ENCODE measurements around the gene VPS16.

VPS16 gene

DNA sequence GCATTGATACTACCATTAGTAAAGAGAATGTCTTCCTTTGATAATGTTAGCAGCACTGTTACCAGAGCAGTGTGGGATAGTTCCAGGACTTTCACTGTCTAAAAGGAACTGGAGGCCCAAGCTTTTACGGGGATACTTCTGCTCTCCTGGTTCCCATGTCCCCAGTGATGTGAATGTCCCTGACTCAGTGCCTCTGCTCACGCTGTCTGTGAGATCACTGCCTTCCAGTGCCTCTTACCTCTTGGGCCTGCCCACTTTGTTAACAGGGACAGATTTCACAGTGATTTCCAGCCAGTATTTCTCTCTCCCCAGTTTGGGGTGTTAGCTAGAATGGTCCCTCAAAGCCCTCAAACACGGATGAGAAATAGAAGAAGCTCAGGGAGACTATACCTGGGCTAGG, 47.2 kb downstream of the VPS16 start:
- TF ChIP-seq ZNF391 (tag by site-specific recombination; IDR thresholded peaks at IDR 0.05; ENCODE audit: borderline replicate concordance, low read depth) (no peak), SP2 (tag by site-specific recombination; IDR thresholded peaks at IDR 0.05) (no peak), GLIS1 (tag by site-specific recombination; IDR thresholded peaks at IDR 0.05) (no peak), ZNF837 (tag by site-specific recombination; IDR thresholded peaks at IDR 0.05) (no peak), ZNF791 (tag by site-specific recombination; IDR thresholded peaks at IDR 0.05) (no peak), ZNF341 (tag by site-specific recombination; IDR thresholded peaks at IDR 0.05; ENCODE audit: low read depth) (no peak), ZNF324 (tag by site-specific recombination; IDR thresholded peaks at IDR 0.05) (no peak)
- TF ChIP-seq, protein P1, sequence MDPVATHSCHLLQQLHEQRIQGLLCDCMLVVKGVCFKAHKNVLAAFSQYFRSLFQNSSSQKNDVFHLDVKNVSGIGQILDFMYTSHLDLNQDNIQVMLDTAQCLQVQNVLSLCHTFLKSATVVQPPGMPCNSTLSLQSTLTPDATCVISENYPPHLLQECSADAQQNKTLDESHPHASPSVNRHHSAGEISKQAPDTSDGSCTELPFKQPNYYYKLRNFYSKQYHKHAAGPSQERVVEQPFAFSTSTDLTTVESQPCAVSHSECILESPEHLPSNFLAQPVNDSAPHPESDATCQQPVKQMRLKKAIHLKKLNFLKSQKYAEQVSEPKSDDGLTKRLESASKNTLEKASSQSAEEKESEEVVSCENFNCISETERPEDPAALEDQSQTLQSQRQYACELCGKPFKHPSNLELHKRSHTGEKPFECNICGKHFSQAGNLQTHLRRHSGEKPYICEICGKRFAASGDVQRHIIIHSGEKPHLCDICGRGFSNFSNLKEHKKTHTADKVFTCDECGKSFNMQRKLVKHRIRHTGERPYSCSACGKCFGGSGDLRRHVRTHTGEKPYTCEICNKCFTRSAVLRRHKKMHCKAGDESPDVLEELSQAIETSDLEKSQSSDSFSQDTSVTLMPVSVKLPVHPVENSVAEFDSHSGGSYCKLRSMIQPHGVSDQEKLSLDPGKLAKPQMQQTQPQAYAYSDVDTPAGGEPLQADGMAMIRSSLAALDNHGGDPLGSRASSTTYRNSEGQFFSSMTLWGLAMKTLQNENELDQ (tag by site-specific recombination; IDR thresholded peaks at IDR 0.05; ENCODE audit: low read depth), result no peak
- TF ChIP-seq, protein P2, sequence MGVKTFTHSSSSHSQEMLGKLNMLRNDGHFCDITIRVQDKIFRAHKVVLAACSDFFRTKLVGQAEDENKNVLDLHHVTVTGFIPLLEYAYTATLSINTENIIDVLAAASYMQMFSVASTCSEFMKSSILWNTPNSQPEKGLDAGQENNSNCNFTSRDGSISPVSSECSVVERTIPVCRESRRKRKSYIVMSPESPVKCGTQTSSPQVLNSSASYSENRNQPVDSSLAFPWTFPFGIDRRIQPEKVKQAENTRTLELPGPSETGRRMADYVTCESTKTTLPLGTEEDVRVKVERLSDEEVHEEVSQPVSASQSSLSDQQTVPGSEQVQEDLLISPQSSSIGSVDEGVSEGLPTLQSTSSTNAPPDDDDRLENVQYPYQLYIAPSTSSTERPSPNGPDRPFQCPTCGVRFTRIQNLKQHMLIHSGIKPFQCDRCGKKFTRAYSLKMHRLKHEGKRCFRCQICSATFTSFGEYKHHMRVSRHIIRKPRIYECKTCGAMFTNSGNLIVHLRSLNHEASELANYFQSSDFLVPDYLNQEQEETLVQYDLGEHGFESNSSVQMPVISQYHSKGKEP (tag by site-specific recombination; IDR thresholded peaks at IDR 0.05), result no peak
- TF ChIP-seq, protein P3, sequence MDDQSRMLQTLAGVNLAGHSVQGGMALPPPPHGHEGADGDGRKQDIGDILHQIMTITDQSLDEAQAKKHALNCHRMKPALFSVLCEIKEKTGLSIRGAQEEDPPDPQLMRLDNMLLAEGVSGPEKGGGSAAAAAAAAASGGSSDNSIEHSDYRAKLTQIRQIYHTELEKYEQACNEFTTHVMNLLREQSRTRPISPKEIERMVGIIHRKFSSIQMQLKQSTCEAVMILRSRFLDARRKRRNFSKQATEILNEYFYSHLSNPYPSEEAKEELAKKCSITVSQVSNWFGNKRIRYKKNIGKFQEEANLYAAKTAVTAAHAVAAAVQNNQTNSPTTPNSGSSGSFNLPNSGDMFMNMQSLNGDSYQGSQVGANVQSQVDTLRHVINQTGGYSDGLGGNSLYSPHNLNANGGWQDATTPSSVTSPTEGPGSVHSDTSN (CRISPR knock-in tag; IDR thresholded peaks at IDR 0.05), result no peak
- Histone ChIP-seq H3K9me3 (ENCODE audit: control insufficient read depth, insufficient read depth, low read depth, low read length) (no peaks in the 10 kb centered on the region), H3K4me3 (ENCODE audit: low read depth, low read length) (no peak overlapping the region), H3K36me3 (ENCODE audit: control insufficient read depth in 2 of 2, insufficient read depth in 1 of 2, low read length in 2 of 2) (peaks cover 0 to 1% of the 10 kb centered on the region in 2 experiments; a peak in 1 of 3 replicates), H3K27ac (ENCODE audit: extremely low read depth, low read depth, low read length) (no peak overlapping the region), H3K4me1 (ENCODE audit: control insufficient read depth, insufficient read depth, low read length) (peaks cover 21% of the 10 kb centered on the region)
- CTCF ChIA-PET, result interaction anchor here (0.5 kb wide), 1 partner anchor 154 kb away, joined by 3 read pairs; no protein-coding TSS in a partner anchor
- POLR2A ChIA-PET, result no interaction called here

DNA sequence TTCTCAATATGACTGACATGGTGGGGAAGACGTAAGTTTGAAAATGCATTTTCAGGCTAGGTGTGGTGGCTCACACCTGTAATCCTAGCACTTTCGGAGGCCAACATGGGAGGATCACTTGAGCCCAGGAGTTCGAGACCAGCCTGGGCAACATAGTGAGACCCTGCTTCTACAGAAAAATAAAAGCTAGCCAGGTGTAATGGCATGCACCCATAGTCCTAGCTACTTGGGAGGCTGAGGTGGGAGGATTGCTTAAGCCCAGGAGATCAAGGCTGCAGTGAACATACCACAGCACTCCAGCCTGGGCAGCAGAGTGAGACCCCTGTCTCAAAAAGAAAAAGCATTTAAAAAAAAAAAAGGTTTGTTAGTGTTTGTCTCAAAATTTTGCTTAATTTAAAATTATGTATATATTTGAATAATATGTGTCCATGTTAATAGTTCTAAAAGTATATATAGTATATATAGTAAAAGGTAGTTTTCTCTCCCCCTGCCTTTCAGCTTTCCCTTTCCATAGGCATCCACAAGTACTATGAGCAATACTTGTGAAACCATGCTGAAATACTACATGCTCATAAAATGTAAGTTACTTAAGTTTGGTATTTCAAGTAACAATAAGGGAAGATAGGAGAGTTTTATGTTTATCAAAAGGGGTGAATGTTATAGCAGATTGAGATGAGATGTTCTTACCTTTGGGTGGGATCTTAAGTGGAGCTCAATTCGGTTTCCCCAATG, 47.8 kb downstream of the VPS16 start:
- POLR2A ChIA-PET, result no interaction called here
- H3K4me3 ChIP-seq (ENCODE audit: low read depth, low read length), result no peak overlapping the region
- no peaks in the 10 kb centered on the region; a peak in 1 of 3 replicates for H3K36me3 ChIP-seq (ENCODE audit: control insufficient read depth in 2 of 2, insufficient read depth in 1 of 2, low read length in 2 of 2)
- TF ChIP-seq ZNF121 (tag by site-specific recombination; IDR thresholded peaks at IDR 0.05) (peak; percentile 98), MZF1 (tag by site-specific recombination; IDR thresholded peaks at IDR 0.05; ENCODE audit: borderline replicate concordance) (no peak), ZNF426 (tag by site-specific recombination; IDR thresholded peaks at IDR 0.05) (no peak), ZNF221 (tag by site-specific recombination; IDR thresholded peaks at IDR 0.05; ENCODE audit: borderline replicate concordance) (no peak), ZNF132 (tag by site-specific recombination; IDR thresholded peaks at IDR 0.05; ENCODE audit: borderline replicate concordance) (no peak), ZNF529 (tag by site-specific recombination; IDR thresholded peaks at IDR 0.05; ENCODE audit: insufficient replicate concordance) (no peak), PRDM1 (tag by site-specific recombination; IDR thresholded peaks at IDR 0.05) (peak; percentile 32; the same call in 1 of the 2 replicates)
- TF ChIP-seq, protein P4, sequence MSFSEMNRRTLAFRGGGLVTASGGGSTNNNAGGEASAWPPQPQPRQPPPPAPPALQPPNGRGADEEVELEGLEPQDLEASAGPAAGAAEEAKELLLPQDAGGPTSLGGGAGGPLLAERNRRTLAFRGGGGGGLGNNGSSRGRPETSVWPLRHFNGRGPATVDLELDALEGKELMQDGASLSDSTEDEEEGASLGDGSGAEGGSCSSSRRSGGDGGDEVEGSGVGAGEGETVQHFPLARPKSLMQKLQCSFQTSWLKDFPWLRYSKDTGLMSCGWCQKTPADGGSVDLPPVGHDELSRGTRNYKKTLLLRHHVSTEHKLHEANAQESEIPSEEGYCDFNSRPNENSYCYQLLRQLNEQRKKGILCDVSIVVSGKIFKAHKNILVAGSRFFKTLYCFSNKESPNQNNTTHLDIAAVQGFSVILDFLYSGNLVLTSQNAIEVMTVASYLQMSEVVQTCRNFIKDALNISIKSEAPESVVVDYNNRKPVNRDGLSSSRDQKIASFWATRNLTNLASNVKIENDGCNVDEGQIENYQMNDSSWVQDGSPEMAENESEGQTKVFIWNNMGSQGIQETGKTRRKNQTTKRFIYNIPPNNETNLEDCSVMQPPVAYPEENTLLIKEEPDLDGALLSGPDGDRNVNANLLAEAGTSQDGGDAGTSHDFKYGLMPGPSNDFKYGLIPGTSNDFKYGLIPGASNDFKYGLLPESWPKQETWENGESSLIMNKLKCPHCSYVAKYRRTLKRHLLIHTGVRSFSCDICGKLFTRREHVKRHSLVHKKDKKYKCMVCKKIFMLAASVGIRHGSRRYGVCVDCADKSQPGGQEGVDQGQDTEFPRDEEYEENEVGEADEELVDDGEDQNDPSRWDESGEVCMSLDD (tag by site-specific recombination; IDR thresholded peaks at IDR 0.05), result no peak
- TF ChIP-seq, protein P5, sequence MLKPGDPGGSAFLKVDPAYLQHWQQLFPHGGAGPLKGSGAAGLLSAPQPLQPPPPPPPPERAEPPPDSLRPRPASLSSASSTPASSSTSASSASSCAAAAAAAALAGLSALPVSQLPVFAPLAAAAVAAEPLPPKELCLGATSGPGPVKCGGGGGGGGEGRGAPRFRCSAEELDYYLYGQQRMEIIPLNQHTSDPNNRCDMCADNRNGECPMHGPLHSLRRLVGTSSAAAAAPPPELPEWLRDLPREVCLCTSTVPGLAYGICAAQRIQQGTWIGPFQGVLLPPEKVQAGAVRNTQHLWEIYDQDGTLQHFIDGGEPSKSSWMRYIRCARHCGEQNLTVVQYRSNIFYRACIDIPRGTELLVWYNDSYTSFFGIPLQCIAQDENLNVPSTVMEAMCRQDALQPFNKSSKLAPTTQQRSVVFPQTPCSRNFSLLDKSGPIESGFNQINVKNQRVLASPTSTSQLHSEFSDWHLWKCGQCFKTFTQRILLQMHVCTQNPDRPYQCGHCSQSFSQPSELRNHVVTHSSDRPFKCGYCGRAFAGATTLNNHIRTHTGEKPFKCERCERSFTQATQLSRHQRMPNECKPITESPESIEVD (tag by site-specific recombination; IDR thresholded peaks at IDR 0.05), result peak; percentile 7; the same call in 1 of the 2 replicates
- H3K27ac ChIP-seq (ENCODE audit: extremely low read depth, low read depth, low read length), result no peak overlapping the region
- CTCF ChIA-PET, result no interaction called here
- H3K9me3 ChIP-seq (ENCODE audit: control insufficient read depth, insufficient read depth, low read depth, low read length), result no peaks in the 10 kb centered on the region
- peaks cover 21% of the 10 kb centered on the region for H3K4me1 ChIP-seq (ENCODE audit: control insufficient read depth, insufficient read depth, low read length)
